Measurements from ENCODE around the gene DISC1. TPM values are rescaled to one million over a fixed set of nuclear protein-coding genes. Genes with fewer than 3 reads are reported as not detected.

DISC1 gene
- total and polyA plus RNA-seq, 2 experiments from 2014 or later = 2.1 to 6.5 TPM

GRCh38 chr1:232005300-232005699, 378.7 kb downstream of the DISC1 start (continued):
- TF ChIP-seq, protein P1, sequence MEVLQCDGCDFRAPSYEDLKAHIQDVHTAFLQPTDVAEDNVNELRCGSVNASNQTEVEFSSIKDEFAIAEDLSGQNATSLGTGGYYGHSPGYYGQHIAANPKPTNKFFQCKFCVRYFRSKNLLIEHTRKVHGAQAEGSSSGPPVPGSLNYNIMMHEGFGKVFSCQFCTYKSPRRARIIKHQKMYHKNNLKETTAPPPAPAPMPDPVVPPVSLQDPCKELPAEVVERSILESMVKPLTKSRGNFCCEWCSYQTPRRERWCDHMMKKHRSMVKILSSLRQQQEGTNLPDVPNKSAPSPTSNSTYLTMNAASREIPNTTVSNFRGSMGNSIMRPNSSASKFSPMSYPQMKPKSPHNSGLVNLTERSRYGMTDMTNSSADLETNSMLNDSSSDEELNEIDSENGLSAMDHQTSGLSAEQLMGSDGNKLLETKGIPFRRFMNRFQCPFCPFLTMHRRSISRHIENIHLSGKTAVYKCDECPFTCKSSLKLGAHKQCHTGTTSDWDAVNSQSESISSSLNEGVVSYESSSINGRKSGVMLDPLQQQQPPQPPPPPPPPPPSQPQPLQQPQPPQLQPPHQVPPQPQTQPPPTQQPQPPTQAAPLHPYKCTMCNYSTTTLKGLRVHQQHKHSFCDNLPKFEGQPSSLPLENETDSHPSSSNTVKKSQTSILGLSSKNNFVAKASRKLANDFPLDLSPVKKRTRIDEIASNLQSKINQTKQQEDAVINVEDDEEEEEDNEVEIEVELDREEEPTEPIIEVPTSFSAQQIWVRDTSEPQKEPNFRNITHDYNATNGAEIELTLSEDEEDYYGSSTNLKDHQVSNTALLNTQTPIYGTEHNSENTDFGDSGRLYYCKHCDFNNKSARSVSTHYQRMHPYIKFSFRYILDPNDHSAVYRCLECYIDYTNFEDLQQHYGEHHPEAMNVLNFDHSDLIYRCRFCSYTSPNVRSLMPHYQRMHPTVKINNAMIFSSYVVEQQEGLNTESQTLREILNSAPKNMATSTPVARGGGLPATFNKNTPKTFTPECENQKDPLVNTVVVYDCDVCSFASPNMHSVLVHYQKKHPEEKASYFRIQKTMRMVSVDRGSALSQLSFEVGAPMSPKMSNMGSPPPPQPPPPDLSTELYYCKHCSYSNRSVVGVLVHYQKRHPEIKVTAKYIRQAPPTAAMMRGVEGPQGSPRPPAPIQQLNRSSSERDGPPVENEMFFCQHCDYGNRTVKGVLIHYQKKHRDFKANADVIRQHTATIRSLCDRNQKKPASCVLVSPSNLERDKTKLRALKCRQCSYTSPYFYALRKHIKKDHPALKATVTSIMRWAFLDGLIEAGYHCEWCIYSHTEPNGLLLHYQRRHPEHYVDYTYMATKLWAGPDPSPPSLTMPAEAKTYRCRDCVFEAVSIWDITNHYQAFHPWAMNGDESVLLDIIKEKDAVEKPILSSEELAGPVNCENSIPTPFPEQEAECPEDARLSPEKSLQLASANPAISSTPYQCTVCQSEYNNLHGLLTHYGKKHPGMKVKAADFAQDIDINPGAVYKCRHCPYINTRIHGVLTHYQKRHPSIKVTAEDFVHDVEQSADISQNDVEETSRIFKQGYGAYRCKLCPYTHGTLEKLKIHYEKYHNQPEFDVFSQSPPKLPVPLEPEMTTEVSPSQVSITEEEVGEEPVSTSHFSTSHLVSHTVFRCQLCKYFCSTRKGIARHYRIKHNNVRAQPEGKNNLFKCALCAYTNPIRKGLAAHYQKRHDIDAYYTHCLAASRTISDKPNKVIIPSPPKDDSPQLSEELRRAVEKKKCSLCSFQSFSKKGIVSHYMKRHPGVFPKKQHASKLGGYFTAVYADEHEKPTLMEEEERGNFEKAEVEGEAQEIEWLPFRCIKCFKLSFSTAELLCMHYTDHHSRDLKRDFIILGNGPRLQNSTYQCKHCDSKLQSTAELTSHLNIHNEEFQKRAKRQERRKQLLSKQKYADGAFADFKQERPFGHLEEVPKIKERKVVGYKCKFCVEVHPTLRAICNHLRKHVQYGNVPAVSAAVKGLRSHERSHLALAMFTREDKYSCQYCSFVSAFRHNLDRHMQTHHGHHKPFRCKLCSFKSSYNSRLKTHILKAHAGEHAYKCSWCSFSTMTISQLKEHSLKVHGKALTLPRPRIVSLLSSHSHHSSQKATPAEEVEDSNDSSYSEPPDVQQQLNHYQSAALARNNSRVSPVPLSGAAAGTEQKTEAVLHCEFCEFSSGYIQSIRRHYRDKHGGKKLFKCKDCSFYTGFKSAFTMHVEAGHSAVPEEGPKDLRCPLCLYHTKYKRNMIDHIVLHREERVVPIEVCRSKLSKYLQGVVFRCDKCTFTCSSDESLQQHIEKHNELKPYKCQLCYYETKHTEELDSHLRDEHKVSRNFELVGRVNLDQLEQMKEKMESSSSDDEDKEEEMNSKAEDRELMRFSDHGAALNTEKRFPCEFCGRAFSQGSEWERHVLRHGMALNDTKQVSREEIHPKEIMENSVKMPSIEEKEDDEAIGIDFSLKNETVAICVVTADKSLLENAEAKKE (CRISPR knock-in tag; IDR thresholded peaks at IDR 0.05) = no peak
- TF ChIP-seq CREB1 (CRISPR knock-in tag; IDR thresholded peaks at IDR 0.05; ENCODE audit: low read depth) (no peak), JUNB (IDR thresholded peaks at IDR 0.05; ENCODE audit: unreplicated experiment) (no peak), EZH2 (IDR thresholded peaks at IDR 0.05; ENCODE audit: low read depth, unreplicated experiment) (no peak), EZH2phosphoT487 (IDR thresholded peaks at IDR 0.05; ENCODE audit: unreplicated experiment) (no peak)

DNA sequence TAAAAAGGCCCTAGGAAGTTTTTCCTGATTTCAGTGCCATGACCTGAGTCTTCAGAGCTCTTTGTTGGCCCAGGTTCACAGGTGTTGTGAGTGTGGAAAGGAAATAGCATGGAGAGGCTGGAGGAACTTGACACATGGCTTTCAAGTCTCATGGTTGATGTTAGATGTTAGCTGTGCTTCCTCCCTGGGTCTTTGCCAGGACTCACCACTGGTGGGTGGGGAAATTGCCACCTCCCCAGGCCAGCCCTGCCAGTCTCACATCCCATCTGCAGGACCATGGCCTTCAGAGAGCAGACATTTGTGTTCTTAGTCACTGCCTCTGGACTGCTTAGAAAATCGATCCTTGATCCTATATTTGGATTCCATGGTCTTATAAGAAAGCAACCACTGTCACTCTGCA, 383.2 kb downstream of the DISC1 start:
- H3K4me2 ChIP-seq = no peak overlapping the region
- H3K9me2 ChIP-seq (ENCODE audit: insufficient read depth) = peaks cover 23% of the 10 kb centered on the region
- ATAC-seq (no peak), DNase-seq (ENCODE audit: low spot score) (no peak)
- no peak overlapping the region for H3K4me3 ChIP-seq
- H3F3A ChIP-seq (replicated peaks; ENCODE audit: low read depth) = no peaks in the 10 kb centered on the region
- no peak overlapping the region for H2AFZ ChIP-seq
- H3K79me2 ChIP-seq (replicated peaks; ENCODE audit: insufficient read depth) = no peaks in the 10 kb centered on the region
- peaks cover 5% of the 10 kb centered on the region; the same call in 1 of the 3 replicates for H3K9me3 Mint-ChIP-seq
- no peak overlapping the region for H3K4me3 Mint-ChIP-seq
- no peaks in the 10 kb centered on the region for H3K27me3 ChIP-seq (ENCODE audit: insufficient read depth)
- peaks cover 24% of the 10 kb centered on the region for H3K4me1 ChIP-seq (ENCODE audit: insufficient read depth)
- peaks cover 42% of the 10 kb centered on the region for H3K4me1 Mint-ChIP-seq
- peaks cover 10% of the 10 kb centered on the region; the same call in 2 of the 3 replicates for H3K36me3 Mint-ChIP-seq (ENCODE audit: low read depth)
- H4K20me1 ChIP-seq (replicated peaks; ENCODE audit: insufficient read depth) = no peaks in the 10 kb centered on the region
- no peak overlapping the region for H3K27ac ChIP-seq (ENCODE audit: low read depth)
- no peaks in the 10 kb centered on the region for H3K36me3 ChIP-seq (ENCODE audit: insufficient read depth)
- no peak overlapping the region for H3K27ac Mint-ChIP-seq
- peaks cover 2% of the 10 kb centered on the region for H3K27me3 Mint-ChIP-seq (ENCODE audit: insufficient read depth, low read depth, poor library complexity)
- TF ChIP-seq EZH2 (IDR thresholded peaks at IDR 0.05; ENCODE audit: low read depth, unreplicated experiment) = no peak
- TF ChIP-seq, protein P2, sequence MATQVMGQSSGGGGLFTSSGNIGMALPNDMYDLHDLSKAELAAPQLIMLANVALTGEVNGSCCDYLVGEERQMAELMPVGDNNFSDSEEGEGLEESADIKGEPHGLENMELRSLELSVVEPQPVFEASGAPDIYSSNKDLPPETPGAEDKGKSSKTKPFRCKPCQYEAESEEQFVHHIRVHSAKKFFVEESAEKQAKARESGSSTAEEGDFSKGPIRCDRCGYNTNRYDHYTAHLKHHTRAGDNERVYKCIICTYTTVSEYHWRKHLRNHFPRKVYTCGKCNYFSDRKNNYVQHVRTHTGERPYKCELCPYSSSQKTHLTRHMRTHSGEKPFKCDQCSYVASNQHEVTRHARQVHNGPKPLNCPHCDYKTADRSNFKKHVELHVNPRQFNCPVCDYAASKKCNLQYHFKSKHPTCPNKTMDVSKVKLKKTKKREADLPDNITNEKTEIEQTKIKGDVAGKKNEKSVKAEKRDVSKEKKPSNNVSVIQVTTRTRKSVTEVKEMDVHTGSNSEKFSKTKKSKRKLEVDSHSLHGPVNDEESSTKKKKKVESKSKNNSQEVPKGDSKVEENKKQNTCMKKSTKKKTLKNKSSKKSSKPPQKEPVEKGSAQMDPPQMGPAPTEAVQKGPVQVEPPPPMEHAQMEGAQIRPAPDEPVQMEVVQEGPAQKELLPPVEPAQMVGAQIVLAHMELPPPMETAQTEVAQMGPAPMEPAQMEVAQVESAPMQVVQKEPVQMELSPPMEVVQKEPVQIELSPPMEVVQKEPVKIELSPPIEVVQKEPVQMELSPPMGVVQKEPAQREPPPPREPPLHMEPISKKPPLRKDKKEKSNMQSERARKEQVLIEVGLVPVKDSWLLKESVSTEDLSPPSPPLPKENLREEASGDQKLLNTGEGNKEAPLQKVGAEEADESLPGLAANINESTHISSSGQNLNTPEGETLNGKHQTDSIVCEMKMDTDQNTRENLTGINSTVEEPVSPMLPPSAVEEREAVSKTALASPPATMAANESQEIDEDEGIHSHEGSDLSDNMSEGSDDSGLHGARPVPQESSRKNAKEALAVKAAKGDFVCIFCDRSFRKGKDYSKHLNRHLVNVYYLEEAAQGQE (IDR thresholded peaks at IDR 0.05; ENCODE audit: unreplicated experiment) = no peak
- no peak for TF ChIP-seq JUNB (IDR thresholded peaks at IDR 0.05; ENCODE audit: unreplicated experiment)
- no peak for TF ChIP-seq EZH2phosphoT487 (IDR thresholded peaks at IDR 0.05; ENCODE audit: unreplicated experiment)
- TF ChIP-seq CREB1 (CRISPR knock-in tag; IDR thresholded peaks at IDR 0.05; ENCODE audit: low read depth) = no peak
- TF ChIP-seq ZNF114 (CRISPR knock-in tag; IDR thresholded peaks at IDR 0.05) = no peak
- no peak for TF ChIP-seq ZNF331 (CRISPR knock-in tag; IDR thresholded peaks at IDR 0.05; ENCODE audit: low read depth)
- TF ChIP-seq NANOG (IDR thresholded peaks at IDR 0.05; ENCODE audit: borderline replicate concordance) = no peak
- TF ChIP-seq, protein P3, sequence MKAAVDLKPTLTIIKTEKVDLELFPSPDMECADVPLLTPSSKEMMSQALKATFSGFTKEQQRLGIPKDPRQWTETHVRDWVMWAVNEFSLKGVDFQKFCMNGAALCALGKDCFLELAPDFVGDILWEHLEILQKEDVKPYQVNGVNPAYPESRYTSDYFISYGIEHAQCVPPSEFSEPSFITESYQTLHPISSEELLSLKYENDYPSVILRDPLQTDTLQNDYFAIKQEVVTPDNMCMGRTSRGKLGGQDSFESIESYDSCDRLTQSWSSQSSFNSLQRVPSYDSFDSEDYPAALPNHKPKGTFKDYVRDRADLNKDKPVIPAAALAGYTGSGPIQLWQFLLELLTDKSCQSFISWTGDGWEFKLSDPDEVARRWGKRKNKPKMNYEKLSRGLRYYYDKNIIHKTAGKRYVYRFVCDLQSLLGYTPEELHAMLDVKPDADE (IDR thresholded peaks at IDR 0.05) = no peak
- no peak for TF ChIP-seq STAT1 (IDR thresholded peaks at IDR 0.05; ENCODE audit: unreplicated experiment)
